ENCODE measurements around the gene LINC00305. TPM values are rescaled to one million over a fixed set of nuclear protein-coding genes. Genes with fewer than 3 reads are reported as not detected.

Gene LINC00305
- total and polyA plus RNA-seq, 2 of the 13 experiments (the other 11 are each of a cell fraction or from before 2014, with no cell fraction given), result not detected

DNA sequence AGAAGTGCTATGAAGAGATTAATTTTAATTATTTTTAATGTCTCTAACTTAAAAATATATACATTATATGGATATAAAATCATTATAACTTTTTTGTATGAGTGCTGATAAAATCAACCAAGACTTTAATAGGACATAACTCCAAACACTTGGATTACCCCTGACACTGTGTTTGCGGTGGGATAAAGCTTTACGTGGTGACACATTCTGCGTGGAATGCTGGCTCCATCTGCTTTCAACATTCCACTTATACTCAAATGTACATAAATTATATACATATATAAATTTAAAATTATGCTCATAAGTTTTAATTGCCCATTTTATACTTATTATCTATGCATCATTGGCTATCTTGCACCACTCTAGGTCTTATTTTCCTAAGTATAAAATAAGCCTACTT is 30.5 kb downstream of the LINC00305 start (continued):
- TF ChIP-seq ZNF205 (CRISPR knock-in tag; IDR thresholded peaks at IDR 0.05), result no peak
- TF ChIP-seq, protein P1, sequence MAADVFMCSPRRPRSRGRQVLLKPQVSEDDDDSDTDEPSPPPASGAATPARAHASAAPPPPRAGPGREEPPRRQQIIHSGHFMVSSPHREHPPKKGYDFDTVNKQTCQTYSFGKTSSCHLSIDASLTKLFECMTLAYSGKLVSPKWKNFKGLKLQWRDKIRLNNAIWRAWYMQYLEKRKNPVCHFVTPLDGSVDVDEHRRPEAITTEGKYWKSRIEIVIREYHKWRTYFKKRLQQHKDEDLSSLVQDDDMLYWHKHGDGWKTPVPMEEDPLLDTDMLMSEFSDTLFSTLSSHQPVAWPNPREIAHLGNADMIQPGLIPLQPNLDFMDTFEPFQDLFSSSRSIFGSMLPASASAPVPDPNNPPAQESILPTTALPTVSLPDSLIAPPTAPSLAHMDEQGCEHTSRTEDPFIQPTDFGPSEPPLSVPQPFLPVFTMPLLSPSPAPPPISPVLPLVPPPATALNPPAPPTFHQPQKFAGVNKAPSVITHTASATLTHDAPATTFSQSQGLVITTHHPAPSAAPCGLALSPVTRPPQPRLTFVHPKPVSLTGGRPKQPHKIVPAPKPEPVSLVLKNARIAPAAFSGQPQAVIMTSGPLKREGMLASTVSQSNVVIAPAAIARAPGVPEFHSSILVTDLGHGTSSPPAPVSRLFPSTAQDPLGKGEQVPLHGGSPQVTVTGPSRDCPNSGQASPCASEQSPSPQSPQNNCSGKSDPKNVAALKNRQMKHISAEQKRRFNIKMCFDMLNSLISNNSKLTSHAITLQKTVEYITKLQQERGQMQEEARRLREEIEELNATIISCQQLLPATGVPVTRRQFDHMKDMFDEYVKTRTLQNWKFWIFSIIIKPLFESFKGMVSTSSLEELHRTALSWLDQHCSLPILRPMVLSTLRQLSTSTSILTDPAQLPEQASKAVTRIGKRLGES (CRISPR knock-in tag; IDR thresholded peaks at IDR 0.05; ENCODE audit: borderline replicate concordance), result no peak

DNA sequence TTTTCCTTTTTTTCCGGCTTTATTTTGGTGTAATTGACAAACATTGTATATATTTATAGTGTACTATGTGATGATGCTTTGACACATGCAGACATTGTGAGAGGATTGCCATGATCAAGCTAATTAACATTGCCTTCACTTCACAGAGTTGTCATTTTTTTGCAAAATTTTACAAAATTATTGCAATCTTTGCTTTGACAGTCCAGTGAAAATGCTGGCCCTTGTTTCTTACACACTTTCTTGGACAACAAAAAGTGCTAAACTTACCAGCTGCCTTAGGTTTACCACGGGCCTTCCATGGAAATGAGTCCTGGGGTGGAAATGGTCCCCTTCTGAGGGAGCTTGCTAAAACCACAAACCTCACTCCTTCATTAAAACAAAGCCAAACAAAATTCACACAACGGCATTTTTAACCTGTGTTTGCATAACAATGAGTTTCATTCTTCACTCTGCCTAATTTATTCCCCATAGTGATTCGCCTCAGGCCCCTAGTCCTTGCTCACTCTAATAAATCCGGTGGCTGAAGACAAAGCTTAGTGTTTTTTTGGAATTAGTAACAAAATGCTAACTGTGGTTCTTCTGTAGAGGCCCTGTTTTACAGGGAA is 32.2 kb downstream of the LINC00305 start:
- CTCF ChIA-PET (ENCODE audit: low intra/inter-chr PET ratio, low total read pairs), result no interaction called here
- H3K36me3 ChIP-seq (replicated peaks in 1 of 2; ENCODE audit: control insufficient read depth in 1 of 2, insufficient read depth in 2 of 2, low read length in 2 of 2), result no peaks in the 10 kb centered on the region
- no peak overlapping the region for H3K4me2 ChIP-seq (ENCODE audit: low read depth, low read length)
- H2AFZ ChIP-seq (ENCODE audit: low read length), result no peak overlapping the region
- no peaks in the 10 kb centered on the region for H3K9me3 ChIP-seq (ENCODE audit: low read length)
- ATAC-seq, result no peak
- H3K27me3 ChIP-seq (ENCODE audit: control insufficient read depth in 1 of 2, insufficient read depth in 2 of 2, low read length in 2 of 2), result no peaks in the 10 kb centered on the region
- WGBS (ENCODE audit: low lambda C conversion rate), result 1% methylated on average over 5 of the region's 5 CpGs
- H3K9ac ChIP-seq (ENCODE audit: insufficient read depth, low read depth, low read length), result no peak overlapping the region
- H3K4me3 ChIP-seq (replicated peaks in 1 of 3; ENCODE audit: insufficient read depth in 1 of 3, low read depth in 2 of 3, low read length in 3 of 3), result no peak overlapping the region
- no peaks in the 10 kb centered on the region for H3K4me1 ChIP-seq (ENCODE audit: insufficient read depth, low read length)
- DNase-seq (ENCODE audit: low spot score), result no peak
- intact Hi-C loops (cut with micrococcal nuclease; ENCODE audit: unreplicated experiment), result no loop called here
- no peaks in the 10 kb centered on the region for H3K79me2 ChIP-seq (ENCODE audit: insufficient read depth, low read length)
- no peak overlapping the region for H3K27ac ChIP-seq (ENCODE audit: extremely low read length, insufficient read depth, low read length)
- in situ Hi-C loops (cut with HindIII; ENCODE audit: extremely low pct_ligation_motif_present, low pct_unique_long_range_greater_than_20kb), result no loop called here
- no peak for FAIRE-seq
- POLR2A ChIA-PET, result no interaction called here
- BruUV-seq (replicated peaks), result no TSS peak
- H4K20me1 ChIP-seq (ENCODE audit: insufficient read depth, low read length), result no peaks in the 10 kb centered on the region
- no peak for TF ChIP-seq ZBTB38 (CRISPR knock-in tag; IDR thresholded peaks at IDR 0.05)
- TF ChIP-seq, protein P2, sequence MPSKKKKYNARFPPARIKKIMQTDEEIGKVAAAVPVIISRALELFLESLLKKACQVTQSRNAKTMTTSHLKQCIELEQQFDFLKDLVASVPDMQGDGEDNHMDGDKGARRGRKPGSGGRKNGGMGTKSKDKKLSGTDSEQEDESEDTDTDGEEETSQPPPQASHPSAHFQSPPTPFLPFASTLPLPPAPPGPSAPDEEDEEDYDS (CRISPR knock-in tag; IDR thresholded peaks at IDR 0.05), result no peak
- no peak for TF ChIP-seq MEIS2 (CRISPR knock-in tag; IDR thresholded peaks at IDR 0.05)
- no peak for TF ChIP-seq ZNF232 (CRISPR knock-in tag; IDR thresholded peaks at IDR 0.05; ENCODE audit: borderline replicate concordance)
- TF ChIP-seq MEF2D (CRISPR knock-in tag; IDR thresholded peaks at IDR 0.05), result no peak
- TF ChIP-seq TBP (CRISPR knock-in tag; IDR thresholded peaks at IDR 0.05), result no peak
- TF ChIP-seq ZMAT3 (CRISPR knock-in tag; conservative IDR thresholded peaks at IDR 0.05), result no peak
- no peak for TF ChIP-seq ZNF230 (CRISPR knock-in tag; IDR thresholded peaks at IDR 0.05)
- no peak for TF ChIP-seq MIXL1 (CRISPR knock-in tag; IDR thresholded peaks at IDR 0.05)
- TF ChIP-seq NR2F1 (CRISPR knock-in tag; IDR thresholded peaks at IDR 0.05), result no peak
- TF ChIP-seq MYNN (CRISPR knock-in tag; IDR thresholded peaks at IDR 0.05; ENCODE audit: low read depth), result no peak
- TF ChIP-seq, protein P3, sequence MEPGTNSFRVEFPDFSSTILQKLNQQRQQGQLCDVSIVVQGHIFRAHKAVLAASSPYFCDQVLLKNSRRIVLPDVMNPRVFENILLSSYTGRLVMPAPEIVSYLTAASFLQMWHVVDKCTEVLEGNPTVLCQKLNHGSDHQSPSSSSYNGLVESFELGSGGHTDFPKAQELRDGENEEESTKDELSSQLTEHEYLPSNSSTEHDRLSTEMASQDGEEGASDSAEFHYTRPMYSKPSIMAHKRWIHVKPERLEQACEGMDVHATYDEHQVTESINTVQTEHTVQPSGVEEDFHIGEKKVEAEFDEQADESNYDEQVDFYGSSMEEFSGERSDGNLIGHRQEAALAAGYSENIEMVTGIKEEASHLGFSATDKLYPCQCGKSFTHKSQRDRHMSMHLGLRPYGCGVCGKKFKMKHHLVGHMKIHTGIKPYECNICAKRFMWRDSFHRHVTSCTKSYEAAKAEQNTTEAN (CRISPR knock-in tag; conservative IDR thresholded peaks at IDR 0.05), result no peak
- TF ChIP-seq, protein P4, sequence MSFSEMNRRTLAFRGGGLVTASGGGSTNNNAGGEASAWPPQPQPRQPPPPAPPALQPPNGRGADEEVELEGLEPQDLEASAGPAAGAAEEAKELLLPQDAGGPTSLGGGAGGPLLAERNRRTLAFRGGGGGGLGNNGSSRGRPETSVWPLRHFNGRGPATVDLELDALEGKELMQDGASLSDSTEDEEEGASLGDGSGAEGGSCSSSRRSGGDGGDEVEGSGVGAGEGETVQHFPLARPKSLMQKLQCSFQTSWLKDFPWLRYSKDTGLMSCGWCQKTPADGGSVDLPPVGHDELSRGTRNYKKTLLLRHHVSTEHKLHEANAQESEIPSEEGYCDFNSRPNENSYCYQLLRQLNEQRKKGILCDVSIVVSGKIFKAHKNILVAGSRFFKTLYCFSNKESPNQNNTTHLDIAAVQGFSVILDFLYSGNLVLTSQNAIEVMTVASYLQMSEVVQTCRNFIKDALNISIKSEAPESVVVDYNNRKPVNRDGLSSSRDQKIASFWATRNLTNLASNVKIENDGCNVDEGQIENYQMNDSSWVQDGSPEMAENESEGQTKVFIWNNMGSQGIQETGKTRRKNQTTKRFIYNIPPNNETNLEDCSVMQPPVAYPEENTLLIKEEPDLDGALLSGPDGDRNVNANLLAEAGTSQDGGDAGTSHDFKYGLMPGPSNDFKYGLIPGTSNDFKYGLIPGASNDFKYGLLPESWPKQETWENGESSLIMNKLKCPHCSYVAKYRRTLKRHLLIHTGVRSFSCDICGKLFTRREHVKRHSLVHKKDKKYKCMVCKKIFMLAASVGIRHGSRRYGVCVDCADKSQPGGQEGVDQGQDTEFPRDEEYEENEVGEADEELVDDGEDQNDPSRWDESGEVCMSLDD (CRISPR knock-in tag; IDR thresholded peaks at IDR 0.05; ENCODE audit: borderline replicate concordance), result no peak
- TF ChIP-seq ZFP37 (CRISPR knock-in tag; IDR thresholded peaks at IDR 0.05; ENCODE audit: borderline replicate concordance), result no peak
- no peak for TF ChIP-seq SP1 (IDR thresholded peaks at IDR 0.05)
- no peak for TF ChIP-seq SP1 (CRISPR knock-in tag; IDR thresholded peaks at IDR 0.05)
